GM23338 (cell line): ENCODE results near the gene LPGAT1. TPM values are rescaled to one million over a fixed set of nuclear protein-coding genes. Genes with fewer than 3 reads are reported as not detected.
"Not testable (repeated sequence)": the region's sequence is repeated elsewhere in the genome, so short reads cannot be mapped to it uniquely, and the experiment has no call there.

Experiments used
- ATAC-seq: fragments of 200-7000 bp; cut with Tn5 transposase; 3 replicates; pipeline ENCODE4 v1.9.1; 2020
- DNase-seq: peaks from one replicate; pipeline ENCODE4 v3.0.0-alpha.2; 2015; ENCODE audit warnings: low spot score
- H2AFZ ChIP-seq: fragments of 200-600 bp; sonication (generic); 2 replicates; pipeline ENCODE4 v1.8.0; 2016; ENCODE audit warnings: antibody characterized with exemption, mild to moderate bottlenecking, moderate library complexity
- H3F3A ChIP-seq: fragments of 200-600 bp; sonication (generic); replicated peaks from 2 replicates; pipeline ENCODE4 v1.8.0; 2017; ENCODE audit warnings: antibody characterized with exemption, mixed run types, low read depth
- H3K27ac ChIP-seq: fragments of 200-600 bp; sonication (generic); 2 replicates; pipeline ENCODE4 v1.6.1; 2016; ENCODE audit warnings: low read depth
- H3K27me3 ChIP-seq: fragments of 200-600 bp; sonication (generic); 2 replicates; pipeline ENCODE4 v1.8.0; 2016; ENCODE audit warnings: mild to moderate bottlenecking, mixed run types, moderate library complexity; ENCODE audit not compliant: insufficient read depth
- H3K36me3 ChIP-seq: fragments of 200-600 bp; sonication (generic); 2 replicates; pipeline ENCODE4 v1.8.0; 2016; ENCODE audit warnings: mild to moderate bottlenecking; ENCODE audit not compliant: insufficient read depth
- H3K4me1 ChIP-seq: fragments of 200-600 bp; sonication (generic); 2 replicates; pipeline ENCODE4 v1.8.0; 2016; ENCODE audit warnings: mild to moderate bottlenecking, moderate library complexity; ENCODE audit not compliant: insufficient read depth
- H3K4me2 ChIP-seq: fragments of 200-600 bp; sonication (generic); 2 replicates; pipeline ENCODE4 v1.7.1; 2017; ENCODE audit warnings: mixed run types
- H3K4me3 ChIP-seq: fragments of 200-600 bp; sonication (generic); 2 replicates; pipeline ENCODE4 v1.6.1; 2016; ENCODE audit warnings: mixed run types
- H3K79me2 ChIP-seq: fragments of 200-600 bp; sonication (generic); replicated peaks from 2 replicates; pipeline ENCODE4 v1.8.0; 2017; ENCODE audit warnings: mild to moderate bottlenecking; ENCODE audit not compliant: insufficient read depth
- H3K9me2 ChIP-seq: fragments of 200-600 bp; sonication (generic); 2 replicates; pipeline ENCODE4 v1.8.0; 2017; ENCODE audit not compliant: insufficient read depth
- H4K20me1 ChIP-seq: fragments of 200-600 bp; sonication (generic); replicated peaks from 2 replicates; pipeline ENCODE4 v1.8.0; 2017; ENCODE audit warnings: mild to moderate bottlenecking; ENCODE audit not compliant: insufficient read depth
- H3K27ac Mint-ChIP-seq: 2 replicates; pipeline ENCODE4 v1.8.0; 2020; ENCODE audit warnings: inconsistent platforms, mild to moderate bottlenecking, moderate library complexity, mixed read lengths
- H3K27me3 Mint-ChIP-seq: 3 replicates; pipeline ENCODE4 v1.8.0; 2022; ENCODE audit warnings: low read depth, mild to moderate bottlenecking, moderate library complexity, mixed read lengths, inconsistent platforms; ENCODE audit not compliant: insufficient read depth, poor library complexity
- H3K36me3 Mint-ChIP-seq: 3 replicates; pipeline ENCODE4 v1.8.0; 2021; ENCODE audit warnings: low read depth, mild to moderate bottlenecking, inconsistent platforms, moderate library complexity, mixed read lengths
- H3K4me1 Mint-ChIP-seq: 3 replicates; pipeline ENCODE4 v1.8.0; 2020; ENCODE audit warnings: mild to moderate bottlenecking, inconsistent platforms, mixed read lengths
- H3K4me3 Mint-ChIP-seq: 3 replicates; pipeline ENCODE4 v1.8.0; 2021; ENCODE audit warnings: moderate library complexity, mild to moderate bottlenecking, inconsistent platforms, mixed read lengths
- H3K9me3 Mint-ChIP-seq: 3 replicates; pipeline ENCODE4 v1.8.0; 2020; ENCODE audit warnings: moderate library complexity, mild to moderate bottlenecking, inconsistent platforms, mixed read lengths
- CREB1 ChIP-seq: fragments of 250-450 bp; sonication (Bioruptor Pico); IDR thresholded peaks from 2 replicates; pipeline ENCODE4 v1.5.0; 2020; ENCODE audit warnings: low read depth, mild to moderate bottlenecking, moderate library complexity
- EZH2 ChIP-seq: fragments of 200-600 bp; sonication (generic); IDR thresholded peaks from one replicate; pipeline ENCODE4 v1.8.0; 2017; ENCODE audit warnings: antibody characterized with exemption, mild to moderate bottlenecking, low read depth; ENCODE audit not compliant: unreplicated experiment
- EZH2phosphoT487 ChIP-seq: fragments of 200-600 bp; sonication (generic); IDR thresholded peaks from one replicate; pipeline ENCODE4 v1.8.1; 2018; ENCODE audit warnings: antibody characterized with exemption; ENCODE audit not compliant: unreplicated experiment
- JUNB ChIP-seq: IDR thresholded peaks from one replicate; pipeline ENCODE4 v1.6.1; 2016; ENCODE audit warnings: antibody characterized with exemption; ENCODE audit not compliant: unreplicated experiment
- NANOG ChIP-seq: IDR thresholded peaks from 2 replicates; pipeline ENCODE4 v1.6.1; 2016; ENCODE audit warnings: antibody characterized with exemption, borderline replicate concordance
- POLR2AphosphoS5 ChIP-seq: IDR thresholded peaks from 2 replicates; pipeline ENCODE4 v1.6.1; 2016; ENCODE audit warnings: antibody characterized with exemption, low read depth
- ZNF114 ChIP-seq: fragments of 250-450 bp; sonication (Bioruptor Pico); IDR thresholded peaks from 2 replicates; pipeline ENCODE4 v1.5.0; 2020; ENCODE audit warnings: mild to moderate bottlenecking, moderate library complexity
- ZNF331 ChIP-seq: fragments of 250-450 bp; sonication (Bioruptor Pico); IDR thresholded peaks from 2 replicates; pipeline ENCODE4 v1.5.0; 2020; ENCODE audit warnings: low read depth, mild to moderate bottlenecking, moderate library complexity
- ZNF462 ChIP-seq: fragments of 250-450 bp; sonication (Bioruptor Pico); IDR thresholded peaks from 2 replicates; pipeline ENCODE4 v1.5.0; 2020; ENCODE audit warnings: mild to moderate bottlenecking, moderate library complexity
- polyA plus RNA-seq: library from polyadenylated mRNA; unstranded; fragments of >200 nt; fragmentation: Nextera tagmentation; extraction: Ambion mirVana; gene quantifications from 2 replicates; pipeline ENCODE4 v1.2.1, GENCODE V29; 2016
- total RNA-seq: library from RNA; depleted of rRNA; stranded (reverse); fragments of >200 nt; shearing (Covaris generic); gene quantifications from 2 replicates; pipeline ENCODE4 v1.2.3, GENCODE V29; 2014
- TF ChIP-seq, protein P1 (sequence below): IDR thresholded peaks from 2 replicates; pipeline ENCODE4 v1.6.1; 2016; ENCODE audit warnings: antibody characterized with exemption

The LPGAT1 gene
- total and polyA plus RNA-seq, 2 experiments from 2014 or later: 3.3 to 16.4 TPM

DNA sequence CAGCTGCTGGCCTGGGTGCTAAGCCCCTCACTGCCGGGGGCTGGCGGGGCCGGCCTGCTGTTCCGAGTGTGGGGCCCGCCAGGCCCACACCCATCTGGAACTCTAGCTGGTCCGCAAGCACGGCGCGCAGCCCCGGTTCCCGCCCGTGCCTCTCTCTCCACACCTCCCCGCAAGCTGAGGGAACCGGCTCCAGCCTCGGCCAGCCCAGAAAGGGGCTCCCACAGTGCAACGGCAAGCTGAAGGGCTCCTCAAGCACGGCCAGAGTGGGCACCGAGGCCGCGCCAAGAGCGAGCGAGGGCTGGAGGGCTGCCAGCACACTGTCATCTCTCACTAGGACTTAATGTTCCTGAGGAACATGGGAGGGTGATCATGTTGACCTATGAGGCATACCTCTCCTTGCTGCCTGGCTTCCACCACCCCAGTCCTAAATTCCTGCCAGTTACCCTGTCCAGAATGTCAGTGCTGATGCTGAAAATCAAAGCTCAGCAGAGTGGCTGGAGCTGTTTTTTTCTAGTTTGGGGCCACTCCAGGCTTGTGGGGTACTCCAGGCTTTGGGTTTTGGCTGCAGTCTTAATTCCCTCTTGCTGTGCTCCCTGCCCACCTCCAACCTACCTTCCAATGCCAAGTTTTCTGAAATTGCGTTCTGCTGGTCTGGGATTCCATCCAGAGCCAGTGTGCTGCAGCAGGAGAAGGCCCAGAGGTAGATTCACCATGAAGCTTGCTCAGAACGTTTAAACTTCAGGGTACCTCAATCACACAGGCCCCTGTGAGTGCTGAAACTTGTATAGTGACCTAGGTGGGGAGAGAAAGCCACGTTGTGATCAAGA is 44.2 kb upstream of the LPGAT1 start (continued):
- TF ChIP-seq ZNF462 (CRISPR knock-in tag): no peak
- no peak for TF ChIP-seq POLR2AphosphoS5

DNA sequence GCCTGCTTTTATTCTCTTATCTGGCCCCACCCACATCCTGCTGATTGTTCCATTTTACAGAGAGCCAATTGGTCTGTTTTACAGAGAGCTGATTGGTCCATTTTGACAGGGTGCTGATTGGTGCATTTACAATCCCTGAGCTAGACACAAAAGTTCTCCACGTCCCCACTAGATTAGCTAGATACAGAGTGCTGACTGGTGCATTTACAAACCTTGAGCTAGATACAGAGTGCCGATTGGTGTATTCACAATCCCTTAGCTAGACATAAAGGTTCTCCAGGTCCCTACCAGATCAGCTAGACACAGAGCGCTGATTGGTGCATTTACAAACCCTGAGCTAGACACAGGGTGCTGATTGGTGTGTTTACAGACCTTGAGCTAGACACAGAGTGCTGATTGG is 43.2 kb upstream of the LPGAT1 start:
- H4K20me1 ChIP-seq, H3K79me2 ChIP-seq, ATAC-seq, H3K4me1 ChIP-seq, H3K36me3 Mint-ChIP-seq, H3K27ac ChIP-seq, H3K27me3 Mint-ChIP-seq, H3F3A ChIP-seq, H3K9me2 ChIP-seq, H3K27ac Mint-ChIP-seq, H3K4me3 ChIP-seq, H2AFZ ChIP-seq, H3K27me3 ChIP-seq, DNase-seq, H3K4me1 Mint-ChIP-seq, H3K9me3 Mint-ChIP-seq, H3K36me3 ChIP-seq, H3K4me2 ChIP-seq, H3K4me3 Mint-ChIP-seq: not testable (repeated sequence)

DNA sequence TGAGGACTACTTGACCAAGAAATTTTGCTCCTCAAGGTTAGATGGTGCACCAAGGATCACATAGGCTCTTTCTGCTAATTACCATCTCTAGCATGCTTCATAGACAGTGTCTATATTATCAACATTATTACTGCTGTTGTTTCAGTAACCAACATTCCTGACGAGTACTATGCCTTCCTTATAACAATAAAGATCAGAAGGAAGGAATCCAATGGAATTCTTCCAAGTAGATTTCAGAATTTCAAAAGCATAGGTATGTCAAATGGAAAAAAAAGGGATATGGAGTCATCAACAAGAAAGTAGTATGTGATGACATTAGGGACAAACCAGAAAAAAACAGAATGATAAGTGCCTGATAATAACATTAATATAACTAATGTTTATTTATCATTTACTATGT is 39.6 kb upstream of the LPGAT1 start:
- H3K9me3 Mint-ChIP-seq: 0 out of 3 replicates have a peak, but pooled peaks cover 3% of the 10 kb centered on the region
- no peak overlapping the region for H3K27ac Mint-ChIP-seq
- no peak for TF ChIP-seq ZNF331 (CRISPR knock-in tag)
- no peak for TF ChIP-seq ZNF114
- TF ChIP-seq, protein P1, sequence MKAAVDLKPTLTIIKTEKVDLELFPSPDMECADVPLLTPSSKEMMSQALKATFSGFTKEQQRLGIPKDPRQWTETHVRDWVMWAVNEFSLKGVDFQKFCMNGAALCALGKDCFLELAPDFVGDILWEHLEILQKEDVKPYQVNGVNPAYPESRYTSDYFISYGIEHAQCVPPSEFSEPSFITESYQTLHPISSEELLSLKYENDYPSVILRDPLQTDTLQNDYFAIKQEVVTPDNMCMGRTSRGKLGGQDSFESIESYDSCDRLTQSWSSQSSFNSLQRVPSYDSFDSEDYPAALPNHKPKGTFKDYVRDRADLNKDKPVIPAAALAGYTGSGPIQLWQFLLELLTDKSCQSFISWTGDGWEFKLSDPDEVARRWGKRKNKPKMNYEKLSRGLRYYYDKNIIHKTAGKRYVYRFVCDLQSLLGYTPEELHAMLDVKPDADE: no peak
- no peak for TF ChIP-seq EZH2phosphoT487
- TF ChIP-seq NANOG: no peak
- no peak for TF ChIP-seq POLR2AphosphoS5
- no peak for TF ChIP-seq JUNB
- TF ChIP-seq EZH2: no peak
- no peak for TF ChIP-seq CREB1 (CRISPR knock-in tag)

More for the DNA sequence above, 39.6 kb upstream of the LPGAT1 start:
- H4K20me1 ChIP-seq: no peaks in the 10 kb centered on the region
- H3K4me2 ChIP-seq: no peak overlapping the region
- Mint-ChIP-seq H3K27me3 (peaks cover 1% of the 10 kb centered on the region), H3K36me3 (no peaks in the 10 kb centered on the region; the same call in 2 of the 3 replicates), H3K4me3 (no peak overlapping the region), H3K4me1 (no peaks in the 10 kb centered on the region)
- H2AFZ ChIP-seq: no peak overlapping the region
- no peak for ATAC-seq
- DNase-seq: no peak
- H3K36me3 ChIP-seq: no peaks in the 10 kb centered on the region
- no peaks in the 10 kb centered on the region for H3K9me2 ChIP-seq
- no peaks in the 10 kb centered on the region for H3K79me2 ChIP-seq
- H3K4me3 ChIP-seq: no peak overlapping the region
- H3F3A ChIP-seq: no peaks in the 10 kb centered on the region
- no peak overlapping the region for H3K27ac ChIP-seq
- H3K4me1 ChIP-seq: no peaks in the 10 kb centered on the region
- H3K27me3 ChIP-seq: no peaks in the 10 kb centered on the region
